Thymus (tissue), 11 donors: ENCODE data around the gene RAC2. TPM values are rescaled to one million over a fixed set of nuclear protein-coding genes. Genes with fewer than 3 reads are reported as not detected.
"Not testable (repeated sequence)": the region's sequence is repeated elsewhere in the genome, so short reads cannot be mapped to it uniquely, and the experiment has no call there.

ENCODE experiments used
- DNase-seq, 9 donors: peaks; one replicate each; pipeline ENCODE4 v3.0.0-alpha.2; 2013; ENCODE audit warnings: low spot score in 9 of 9, low read depth in 6 of 9, missing footprints in 1 of 9
- H3K27ac ChIP-seq, 2 donors: one replicate each; pipeline ENCODE4 v1.5.1; 2013; ENCODE audit warnings: control low read depth in 1 of 2, low read depth in 1 of 2, low read length in 1 of 2, mild to moderate bottlenecking in 1 of 2, moderate library complexity in 1 of 2
- H3K27me3 ChIP-seq, 2 donors: one replicate each; pipeline ENCODE4 v1.5.1; 2013; ENCODE audit warnings: low read length in 1 of 2; ENCODE audit not compliant: control insufficient read depth in 2 of 2, insufficient read depth in 1 of 2
- H3K36me3 ChIP-seq, 2 donors: one replicate each; pipeline ENCODE4 v1.5.1; 2013; ENCODE audit warnings: low read length in 1 of 2, mild to moderate bottlenecking in 1 of 2, moderate library complexity in 1 of 2; ENCODE audit not compliant: control insufficient read depth in 2 of 2, insufficient read depth in 2 of 2
- H3K4me1 ChIP-seq, 2 donors: one replicate each; pipeline ENCODE4 v1.5.1; 2013; ENCODE audit warnings: low read length in 2 of 2; ENCODE audit not compliant: control insufficient read depth in 2 of 2, insufficient read depth in 2 of 2
- H3K4me3 ChIP-seq, 2 donors: one replicate each; pipeline ENCODE4 v1.5.1; 2013; ENCODE audit warnings: low read length in 2 of 2, control low read depth in 1 of 2, mild to moderate bottlenecking in 1 of 2
- H3K9me3 ChIP-seq, 2 donors: one replicate each; pipeline ENCODE4 v1.5.1; 2013; ENCODE audit warnings: low read length in 1 of 2, mild to moderate bottlenecking in 1 of 2; ENCODE audit not compliant: control insufficient read depth in 2 of 2, insufficient read depth in 1 of 2
- WGBS: extraction: QIAGEN DNeasy Blood & Tissue Kit; methylation state at CpG from one replicate; pipeline ENCODE4 v1.1.7; 2013; 5-methylcytosine and 5-hydroxymethylcytosine counted together
- polyA plus RNA-seq: library from polyadenylated mRNA; stranded (reverse); fragments of 200-250 nt; gene quantifications from one replicate; pipeline ENCODE4 v1.2.3, GENCODE V29; 2013
- total RNA-seq: library from RNA; stranded (reverse); fragments of 120-200 nt; gene quantifications from one replicate; pipeline ENCODE4 v1.2.4, GENCODE V29; 2013
- donor health status: healthy.

The RAC2 gene
- total and polyA plus RNA-seq, 2 donors: 149 to 206 TPM

DNA sequence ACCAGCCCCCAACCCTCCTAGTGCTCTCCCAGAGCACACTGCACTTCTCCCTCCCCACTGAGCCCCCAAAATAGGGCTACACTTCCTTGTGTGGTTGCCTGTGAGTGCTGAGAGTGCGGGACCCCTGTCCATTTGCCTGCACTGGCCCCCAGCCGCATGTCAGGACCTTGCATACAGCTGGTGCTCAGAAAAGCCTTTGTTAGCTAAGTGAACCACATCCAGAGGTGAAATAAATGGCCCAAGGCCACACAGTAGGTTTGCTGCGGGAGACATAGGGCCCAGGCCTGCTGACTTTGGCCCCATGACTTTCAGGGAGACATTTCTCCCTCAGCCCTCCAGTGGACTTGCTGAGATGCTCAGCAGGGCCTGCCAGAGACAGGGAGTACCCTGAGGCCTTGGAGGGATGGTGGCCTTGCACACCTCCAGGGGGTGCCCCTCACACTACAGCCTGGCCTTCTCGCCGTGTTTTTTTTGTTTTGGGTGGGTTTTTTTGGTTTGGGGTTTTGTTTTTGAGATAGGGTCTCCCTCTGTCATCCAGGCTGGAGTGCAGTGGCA is 42.0 kb downstream of the RAC2 start:
- H3K27me3 ChIP-seq: no peaks in the 10 kb centered on the region
- H3K4me3 ChIP-seq: no peak overlapping the region
- peaks cover 15 to 89% of the 10 kb centered on the region in 2 donors for H3K4me1 ChIP-seq
- H3K27ac ChIP-seq: peak overlapping the region in 1 of 2 donors; percentile 90
- whole genome bisulfite sequencing: 98% methylated on average over 5 of the region's 5 CpGs
- H3K36me3 ChIP-seq: peaks cover 12 to 27% of the 10 kb centered on the region in 2 donors
- H3K9me3 ChIP-seq: peaks cover 0 to 9% of the 10 kb centered on the region in 2 donors
- no peak for DNase-seq

DNA sequence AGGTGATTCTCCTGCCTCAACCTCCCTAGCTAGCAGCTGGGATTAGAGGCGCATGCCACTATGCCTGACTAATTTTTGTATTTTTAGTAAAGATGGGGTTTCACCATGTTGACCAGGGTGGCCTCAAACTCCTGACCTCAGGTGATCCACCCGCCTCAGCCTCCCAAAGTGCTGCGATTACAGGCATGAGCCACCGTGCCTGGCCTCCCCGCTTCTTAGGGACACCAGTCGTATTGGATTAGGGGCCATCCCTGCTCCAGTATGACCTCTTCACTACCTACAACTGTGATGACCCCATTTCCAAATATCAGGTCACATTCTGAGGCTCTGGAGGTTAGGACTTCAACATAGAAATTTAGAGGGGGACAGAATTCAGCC is 42.6 kb downstream of the RAC2 start:
- H3K27ac ChIP-seq: peak overlapping the region in 1 of 2 donors; percentile 90
- not testable (repeated sequence) for H3K4me3 ChIP-seq, H3K9me3 ChIP-seq, DNase-seq, H3K27me3 ChIP-seq
- H3K4me1 ChIP-seq: peaks cover 15 to 90% of the 10 kb centered on the region in 2 donors
- peaks cover 5 to 21% of the 10 kb centered on the region in 2 donors for H3K36me3 ChIP-seq
- 97% methylated on average over 6 of the region's 6 CpGs for WGBS

DNA sequence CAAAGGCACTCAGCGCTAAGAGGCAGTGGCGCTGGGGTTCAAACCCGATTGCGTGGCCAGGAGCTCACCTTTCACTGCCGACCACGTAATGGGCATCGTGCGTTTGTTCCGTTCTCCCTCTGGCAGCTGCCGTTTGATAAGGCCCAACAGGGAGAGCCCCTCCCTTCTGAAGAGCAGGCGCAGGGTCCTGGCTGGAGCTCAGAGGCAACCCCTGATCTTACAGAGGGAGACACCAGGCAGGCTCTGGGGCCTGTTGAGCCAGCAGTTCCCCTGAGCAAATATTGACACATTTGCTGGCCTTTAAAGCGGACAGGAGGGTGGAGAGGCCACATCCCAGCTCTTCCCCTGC is 44.3 kb downstream of the RAC2 start:
- no peaks in the 10 kb centered on the region for H3K9me3 ChIP-seq
- no peaks in the 10 kb centered on the region for H3K27me3 ChIP-seq
- H3K4me1 ChIP-seq: peaks cover 15 to 73% of the 10 kb centered on the region in 2 donors
- peak overlapping the region; percentile 36 to 90 for H3K27ac ChIP-seq
- peak overlapping the region; percentile 11 to 31 for H3K4me3 ChIP-seq
- DNase-seq: no peak
- peaks cover 0 to 5% of the 10 kb centered on the region in 2 donors for H3K36me3 ChIP-seq
- 59% methylated on average over 12 of the region's 12 CpGs for WGBS

DNA sequence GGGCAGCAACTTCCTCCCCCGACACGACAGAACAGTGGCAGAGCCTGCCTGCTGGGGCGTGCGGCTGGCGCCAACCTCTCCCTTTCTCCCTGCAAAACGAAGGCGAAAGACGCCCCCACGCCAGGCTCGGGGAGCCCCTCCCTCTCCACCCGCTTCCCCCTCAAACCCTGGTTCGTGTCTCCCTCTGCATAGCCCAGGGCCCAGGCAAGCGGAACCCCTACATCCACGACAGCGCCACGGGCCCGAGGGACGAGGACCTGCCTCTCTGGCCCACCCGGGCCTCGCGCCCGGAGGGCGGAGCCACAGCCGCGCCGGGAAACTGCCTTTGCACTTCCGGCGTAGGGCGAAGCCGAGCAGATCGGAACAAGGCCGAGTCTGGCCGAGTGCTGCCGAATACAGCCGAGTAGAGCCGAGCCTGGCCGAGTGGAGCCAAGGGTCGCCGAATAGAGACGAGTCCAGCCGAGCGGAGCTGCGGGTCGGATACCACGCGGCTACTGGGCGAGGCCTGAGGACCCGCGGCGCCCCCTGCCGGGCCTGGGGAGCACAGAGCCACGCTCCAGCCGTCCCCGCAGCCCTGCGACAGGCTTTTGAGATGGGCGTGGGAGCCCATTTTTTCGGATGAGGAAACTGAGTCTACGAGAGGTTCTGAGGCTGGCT is 44.8 kb downstream of the RAC2 start:
- DNase-seq: peak; percentile 96 to 99 (median 98)
- Histone ChIP-seq H3K36me3 (peaks cover 0 to 5% of the 10 kb centered on the region in 2 donors), H3K4me1 (peaks cover 15 to 73% of the 10 kb centered on the region in 2 donors), H3K27me3 (no peaks in the 10 kb centered on the region), H3K4me3 (peak overlapping the region; percentile 60 to 85), H3K9me3 (no peaks in the 10 kb centered on the region), H3K27ac (peak overlapping the region; percentile 93 to 100)
- 1% methylated on average over 58 of the region's 58 CpGs for WGBS

DNA sequence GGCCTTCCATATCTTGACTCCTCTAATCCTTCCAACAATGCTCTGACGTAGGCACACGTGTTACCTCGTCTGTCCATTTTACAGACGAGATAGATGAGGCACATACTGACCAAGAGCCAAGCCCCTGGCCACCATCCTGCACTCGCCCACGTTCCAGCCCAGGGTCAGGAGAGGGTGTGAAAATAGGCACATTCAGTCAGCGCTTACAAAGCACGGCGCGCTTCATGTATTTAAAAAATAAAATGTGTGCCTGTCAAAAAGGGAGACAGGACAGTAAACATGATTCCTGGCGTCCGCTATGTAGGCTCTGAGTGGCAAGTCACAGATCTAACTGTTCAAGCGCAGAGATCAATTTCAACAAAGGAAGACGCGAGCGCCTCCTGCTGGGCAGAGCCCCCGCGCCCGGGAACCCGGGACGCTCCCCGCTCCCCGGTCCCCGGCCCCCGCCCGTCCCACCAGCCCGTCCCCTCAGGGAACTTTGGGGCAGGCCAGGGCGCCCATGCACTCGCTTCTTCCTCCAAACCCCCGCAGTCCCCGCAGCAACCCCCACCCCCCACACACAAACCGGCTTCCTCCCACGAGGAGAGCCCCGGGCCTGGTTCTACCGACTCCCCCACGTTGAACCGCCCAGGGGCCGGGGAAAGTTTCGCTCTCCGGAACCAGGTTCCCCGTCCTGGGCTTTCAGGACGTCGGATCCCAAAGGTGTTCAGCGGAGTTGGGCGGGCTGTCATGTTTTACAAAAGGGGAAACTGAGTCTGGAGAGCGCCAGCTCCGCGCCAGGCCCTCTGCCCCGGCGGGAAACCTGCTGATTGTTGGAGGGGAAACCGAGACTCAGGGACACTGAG is 45.6 kb downstream of the RAC2 start:
- peak in 7 of 9 donors; percentile 68 to 92 (median 84) for DNase-seq
- no peaks in the 10 kb centered on the region for H3K9me3 ChIP-seq
- H3K36me3 ChIP-seq: no peaks in the 10 kb centered on the region
- H3K4me3 ChIP-seq: peak overlapping the region; percentile 60 to 85
- peak overlapping the region; percentile 93 to 100 for H3K27ac ChIP-seq
- 5% methylated on average over 51 of the region's 51 CpGs for WGBS
- H3K27me3 ChIP-seq: no peaks in the 10 kb centered on the region
- H3K4me1 ChIP-seq: peaks cover 15 to 71% of the 10 kb centered on the region in 2 donors

DNA sequence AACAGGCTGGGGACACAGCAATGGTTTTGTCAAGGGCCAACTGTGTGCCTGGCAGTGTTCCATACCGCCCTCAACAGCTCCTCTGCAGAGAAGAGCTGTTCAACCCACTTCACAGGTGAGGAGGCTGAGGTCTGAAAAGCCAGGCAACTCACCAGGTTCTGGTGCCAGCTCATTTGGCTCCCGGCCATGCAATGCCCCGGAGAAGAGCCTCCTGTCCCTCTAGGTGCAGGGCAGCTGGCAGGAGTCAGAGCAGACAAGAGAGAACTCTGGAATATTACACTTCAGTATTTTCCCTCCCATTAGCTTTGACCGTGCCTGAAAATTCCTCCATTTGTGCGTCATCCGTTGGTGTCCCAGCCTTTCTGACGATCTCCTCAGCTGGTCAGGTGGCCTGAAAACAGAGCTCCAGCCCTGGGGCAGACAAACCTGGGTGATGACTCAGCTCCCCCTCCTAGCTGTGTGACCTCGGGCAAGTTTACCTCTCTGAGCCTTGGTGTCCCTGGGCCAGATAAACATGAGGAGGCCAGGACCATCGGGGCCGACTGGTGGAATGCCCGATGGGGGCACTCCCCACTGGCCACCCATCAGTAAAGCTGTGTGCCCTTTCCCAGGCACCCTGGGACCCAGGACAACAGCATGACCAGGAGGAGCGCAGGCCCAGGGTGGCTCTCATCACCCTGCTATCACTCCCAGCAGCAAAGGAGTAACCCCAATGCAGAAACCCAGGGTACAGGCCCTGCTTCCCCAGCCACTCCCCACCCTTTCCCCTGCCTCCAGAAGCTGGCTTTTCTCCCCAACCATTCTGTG is 46.4 kb downstream of the RAC2 start:
- Histone ChIP-seq H3K27me3 (no peaks in the 10 kb centered on the region), H3K27ac (peak overlapping the region; percentile 93 to 100), H3K36me3 (no peaks in the 10 kb centered on the region), H3K4me1 (peaks cover 15 to 62% of the 10 kb centered on the region in 2 donors), H3K9me3 (peaks cover 0 to 4% of the 10 kb centered on the region in 2 donors), H3K4me3 (peak overlapping the region; percentile 60 to 85)
- no peak for DNase-seq
- 91% methylated on average over 12 of the region's 12 CpGs for WGBS

DNA sequence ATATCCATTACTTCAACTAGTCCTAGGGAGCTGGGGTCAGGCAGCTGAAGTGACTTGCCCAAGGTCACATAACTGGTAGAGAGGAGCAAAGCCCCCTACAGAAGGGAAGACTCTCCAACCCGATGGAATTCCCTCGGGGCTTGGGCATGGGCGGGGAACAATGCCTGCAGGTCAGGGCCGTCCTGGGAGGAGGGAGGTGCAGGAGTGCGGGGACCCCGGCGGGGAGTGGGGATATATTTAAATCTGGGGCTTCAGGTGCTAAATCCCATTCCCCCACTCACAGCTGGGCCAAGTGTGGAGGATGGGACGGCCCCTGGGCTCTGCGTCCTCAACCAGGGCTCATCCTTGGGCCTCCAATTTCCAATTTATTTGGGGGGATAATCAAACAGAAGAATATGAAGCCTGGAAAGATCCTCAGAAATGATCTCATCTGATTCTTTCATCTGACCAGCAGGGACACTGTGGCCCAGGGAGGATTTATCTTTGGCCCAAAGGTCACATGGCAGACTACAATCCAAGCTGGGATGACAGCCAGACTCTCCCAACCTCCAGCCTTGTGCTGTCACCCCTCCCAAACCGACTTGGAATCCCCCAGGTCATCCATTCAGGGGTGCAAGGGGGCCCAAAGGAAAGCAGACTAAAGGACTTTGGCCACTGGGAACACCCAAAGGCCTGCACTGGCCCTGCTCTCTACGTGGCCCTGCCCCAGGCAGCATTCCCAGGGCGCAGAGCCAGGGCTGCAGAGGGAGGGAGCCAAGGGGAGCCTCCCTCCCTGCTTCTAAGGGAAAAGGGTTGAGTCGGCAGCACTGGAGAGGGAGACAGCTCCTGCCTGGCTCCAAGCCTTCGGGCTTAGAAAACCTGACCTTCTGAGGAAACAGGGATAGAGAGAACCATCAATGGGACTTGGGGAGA is 47.3 kb downstream of the RAC2 start:
- Histone ChIP-seq H3K4me1 (peaks cover 15 to 54% of the 10 kb centered on the region in 2 donors), H3K27me3 (no peaks in the 10 kb centered on the region), H3K27ac (no peak overlapping the region), H3K9me3 (peaks cover 0 to 4% of the 10 kb centered on the region in 2 donors), H3K36me3 (no peaks in the 10 kb centered on the region), H3K4me3 (no peak overlapping the region)
- 90% methylated on average over 14 of the region's 14 CpGs for WGBS
- DNase-seq: no peak

DNA sequence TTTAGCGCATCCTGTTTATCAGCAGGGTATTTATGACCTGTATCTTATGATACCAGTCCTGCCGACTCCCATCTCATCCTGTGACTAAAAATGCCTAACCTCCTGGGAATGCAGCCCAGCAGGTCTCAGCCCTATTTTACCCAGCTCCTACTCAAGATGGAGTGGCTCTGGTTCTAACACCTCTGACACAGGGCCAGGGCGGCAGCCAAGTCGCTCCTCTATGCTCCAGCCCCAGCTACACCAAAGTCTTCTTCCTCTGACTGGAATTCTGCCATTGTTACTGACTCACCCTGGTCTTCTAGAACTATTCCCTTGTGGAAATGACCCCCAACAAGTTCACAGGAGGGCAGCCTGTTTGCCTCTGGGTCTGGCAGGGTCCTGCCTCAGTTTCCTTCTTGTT is 48.1 kb downstream of the RAC2 start:
- H3K27me3 ChIP-seq: no peaks in the 10 kb centered on the region
- no peak for DNase-seq
- peaks cover 15 to 45% of the 10 kb centered on the region in 2 donors for H3K4me1 ChIP-seq

More for the DNA sequence above, 48.1 kb downstream of the RAC2 start:
- peaks cover 0 to 4% of the 10 kb centered on the region in 2 donors for H3K9me3 ChIP-seq
- H3K27ac ChIP-seq: no peak overlapping the region
- WGBS: 98% methylated on average over 4 of the region's 4 CpGs
- H3K36me3 ChIP-seq: no peaks in the 10 kb centered on the region
- no peak overlapping the region for H3K4me3 ChIP-seq
